Caki2 (cell line): ENCODE results near the gene AGAP2. TPM values are rescaled to one million over a fixed set of nuclear protein-coding genes. Genes with fewer than 3 reads are reported as not detected.
"Not testable (repeated sequence)": the region's sequence is repeated elsewhere in the genome, so short reads cannot be mapped to it uniquely, and the experiment has no call there.

Experiments
- DNase-seq: peaks from one replicate; pipeline ENCODE4 v3.0.0-alpha.2; 2015; ENCODE audit warnings: low read depth
- in situ Hi-C: cut with HindIII; loops from 2 replicates; pipeline ENCODE4 v1.10.0; 2016; ENCODE audit warnings: low sequenced_read_pairs, low pct_unique_long_range_greater_than_20kb, mixed read lengths
- total RNA-seq: library from RNA; depleted of rRNA; stranded (reverse); fragments of >200 nt; shearing (Covaris generic); gene quantifications from 2 replicates; pipeline ENCODE4 v1.2.3, GENCODE V29; 2014; ENCODE audit warnings: low replicate concordance

The AGAP2 gene
- total RNA-seq, 1 experiment from 2014 or later, result 1.1 TPM

GRCh38 chr12:57718641-57719528 is 19.7 kb downstream of the AGAP2 start:
- no peak for DNase-seq
- in situ Hi-C loops, result no loop called here

GRCh38 chr12:57717846-57718640 is 20.5 kb downstream of the AGAP2 start:
- in situ Hi-C loops, result no loop called here
- DNase-seq, result no peak

GRCh38 chr12:57717131-57717530 is 21.4 kb downstream of the AGAP2 start:
- in situ Hi-C loops, result no loop called here

GRCh38 chr12:57716305-57716704 is 22.2 kb downstream of the AGAP2 start:
- DNase-seq, result no peak
- in situ Hi-C loops, result no loop called here

More at GRCh38 chr12:57717131-57717530, 21.4 kb downstream of the AGAP2 start:
- no peak for DNase-seq

- in situ Hi-C loops, result no loop called here
- no peak for DNase-seq
Measured at GRCh38 chr12:57715786-57716185, 22.8 kb downstream of the AGAP2 start.

GRCh38 chr12:57715036-57715748 is 23.4 kb downstream of the AGAP2 start:
- in situ Hi-C loops, result not testable (repeated sequence)

GRCh38 chr12:57713209-57713608 is 25.3 kb downstream of the AGAP2 start:
- no peak for DNase-seq
- in situ Hi-C loops, result no loop called here

More at GRCh38 chr12:57715036-57715748, 23.4 kb downstream of the AGAP2 start:
- not testable (repeated sequence) for DNase-seq

- in situ Hi-C loops, result no loop called here
- DNase-seq, result no peak
Measured at GRCh38 chr12:57712701-57713100, 25.8 kb downstream of the AGAP2 start.

- in situ Hi-C loops, result no loop called here
Measured at GRCh38 chr12:57708296-57708695, 30.2 kb downstream of the AGAP2 start.

GRCh38 chr12:57707250-57707649 is 31.3 kb downstream of the AGAP2 start:
- DNase-seq, result no peak
- in situ Hi-C loops, result no loop called here

More at GRCh38 chr12:57708296-57708695, 30.2 kb downstream of the AGAP2 start:
- DNase-seq, result no peak

GRCh38 chr12:57700317-57700716 is 38.2 kb downstream of the AGAP2 start:
- in situ Hi-C loops, result no loop called here
- no peak for DNase-seq

- DNase-seq, result no peak
- in situ Hi-C loops, result no loop called here
Measured at GRCh38 chr12:57698414-57698813, 40.1 kb downstream of the AGAP2 start.

- in situ Hi-C loops, result no loop called here
- DNase-seq, result no peak
Measured at GRCh38 chr12:57697076-57697475, 41.5 kb downstream of the AGAP2 start.

GRCh38 chr12:57695770-57696432 is 42.6 kb downstream of the AGAP2 start:
- no peak for DNase-seq
- in situ Hi-C loops, result no loop called here

GRCh38 chr12:57694459-57695019 is 44.0 kb downstream of the AGAP2 start:
- in situ Hi-C loops, result no loop called here
- DNase-seq, result no peak

GRCh38 chr12:57693659-57694458 is 44.7 kb downstream of the AGAP2 start, which contains the start of gene OS9:
TSS of gene OS9 (plus strand) at chr12:57694132. CDS start at chr12:57694162, 30 bp downstream.
- peak; percentile 100 for DNase-seq

GRCh38 chr12:57693317-57693658 is 45.3 kb downstream of the AGAP2 start:
- DNase-seq, result no peak
- in situ Hi-C loops, result no loop called here

More at GRCh38 chr12:57693659-57694458, 44.7 kb downstream of the AGAP2 start, which contains the start of gene OS9:
- in situ Hi-C loops, result no loop called here
